ENCODE data around the gene C2orf69. TPM values are rescaled to one million over a fixed set of nuclear protein-coding genes. Genes with fewer than 3 reads are reported as not detected.

The C2orf69 gene
- polyA plus RNA-seq, 4 donors: 12.1 to 16.1 (median 13.7) TPM

DNA sequence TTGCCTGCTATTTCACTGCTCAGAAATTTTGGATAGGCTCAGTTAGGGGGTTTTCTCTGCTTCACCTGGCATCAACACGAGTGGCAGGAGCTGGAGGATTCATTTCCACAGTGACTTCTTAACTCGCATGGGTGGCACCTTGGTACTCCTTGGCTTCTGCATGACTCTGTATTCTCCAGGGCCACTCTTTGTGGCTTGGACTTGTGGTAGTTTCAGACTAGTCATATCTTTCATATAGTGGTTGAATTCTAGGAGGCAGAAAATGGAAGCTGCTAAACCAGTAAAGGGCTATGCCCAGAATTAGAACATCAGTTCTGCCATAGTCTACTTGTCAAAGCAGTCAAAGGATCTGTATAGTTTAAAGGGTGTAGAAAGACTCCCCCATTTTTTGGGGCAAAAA, 51.1 kb downstream of the C2orf69 start:
- DNase-seq (ENCODE audit: low read depth in 4 of 4, low spot score in 3 of 4): no peak

DNA sequence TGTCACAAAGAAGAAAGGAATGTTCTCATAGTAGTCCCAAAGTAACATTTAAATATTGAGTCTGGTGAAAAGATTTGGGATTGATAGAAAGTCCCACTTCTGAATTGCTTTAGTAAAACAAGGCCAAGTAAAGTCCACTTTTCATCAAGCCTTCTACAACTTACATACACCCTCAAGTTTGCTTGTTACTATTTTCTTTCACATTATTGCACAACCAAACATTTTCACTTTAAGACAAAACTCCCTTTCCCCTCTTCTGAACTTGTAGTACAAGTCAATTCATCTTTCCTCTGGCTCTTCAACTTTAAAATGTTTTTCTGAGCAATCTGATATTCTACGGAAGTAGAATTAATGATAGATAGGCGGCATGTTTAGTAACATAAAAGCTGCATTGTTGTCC, 55.3 kb downstream of the C2orf69 start:
- no peak for DNase-seq (ENCODE audit: low read depth in 4 of 4, low spot score in 3 of 4)

DNA sequence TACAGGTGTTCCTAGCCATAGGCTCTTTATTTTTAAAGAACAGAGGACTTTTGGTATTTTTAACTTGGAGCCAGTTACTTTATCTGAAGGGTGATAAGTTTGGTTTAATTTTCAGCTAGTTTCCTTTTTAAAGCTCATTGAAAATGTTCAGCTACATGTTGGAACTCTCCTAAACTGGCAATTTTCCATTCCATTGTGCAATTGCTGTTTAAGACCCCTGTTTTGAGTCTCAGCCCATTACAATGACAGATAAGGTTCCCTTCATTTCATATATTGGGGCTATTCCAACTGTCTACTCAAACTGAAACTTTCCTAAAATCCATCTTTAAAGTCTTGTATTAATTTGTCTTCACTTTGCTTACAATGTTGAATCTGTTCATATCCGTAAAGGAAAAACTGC, 55.9 kb downstream of the C2orf69 start:
- DNase-seq (ENCODE audit: low read depth in 4 of 4, low spot score in 3 of 4): no peak

DNA sequence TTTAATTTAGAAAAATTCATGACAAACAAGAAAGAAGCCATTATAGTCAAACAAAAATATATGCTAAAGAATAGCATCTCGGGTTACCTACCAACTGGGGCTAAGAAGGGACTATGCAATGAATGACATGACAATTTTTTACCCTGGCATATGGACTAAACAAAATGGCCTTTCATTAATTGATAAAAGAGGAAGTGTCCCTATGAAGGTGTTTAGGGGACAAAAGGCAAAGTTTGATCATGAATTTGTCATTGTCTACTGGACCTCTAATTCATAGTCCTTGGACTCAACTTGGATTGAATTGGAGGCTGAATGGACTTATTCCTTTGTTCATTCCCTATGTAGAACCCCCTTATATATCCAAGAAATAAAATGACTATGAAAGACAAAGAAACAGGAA, 57.0 kb downstream of the C2orf69 start:
- no peak for DNase-seq (ENCODE audit: low read depth in 4 of 4, low spot score in 3 of 4)

- DNase-seq (ENCODE audit: low read depth in 4 of 4, low spot score in 3 of 4): no peak
Measured at GRCh38 chr2:199972088-199972626, 61.1 kb downstream of the C2orf69 start.

DNA sequence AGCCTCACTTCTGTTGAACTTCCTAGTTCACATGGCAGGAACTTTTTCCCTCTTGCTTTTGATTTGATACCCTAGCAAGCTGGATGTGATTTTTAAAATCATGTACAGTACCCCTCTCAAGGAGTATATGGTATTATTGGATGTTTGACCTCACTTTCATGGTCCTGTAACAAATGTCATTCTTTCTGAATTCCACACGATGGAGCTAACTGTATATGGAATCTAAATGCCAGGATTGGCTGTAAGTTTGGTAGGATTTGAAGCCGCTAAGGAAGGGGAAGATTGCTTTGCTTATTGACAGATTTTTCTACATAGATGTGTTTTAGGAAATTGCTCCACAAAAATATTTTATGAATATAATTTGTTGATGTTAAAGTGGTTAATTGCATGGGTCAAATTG, 62.6 kb downstream of the C2orf69 start:
- no peak for DNase-seq (ENCODE audit: low read depth in 4 of 4, low spot score in 3 of 4)

- no peak for DNase-seq (ENCODE audit: low read depth in 4 of 4, low spot score in 3 of 4)
Measured at GRCh38 chr2:199975273-199975895, 64.3 kb downstream of the C2orf69 start.

Other genes starting within 250 kb of the C2orf69 start
- 1 to 10 TPM in 2 of 4 donors, under 1 TPM in 2; 0.11 to 1.5 (median 0.95) TPM for gene FTCDNL1, start 60.1 kb upstream of the C2orf69 start, polyA plus RNA-seq (ENCODE audit: insufficient read length in 4 of 4)
- 10 to 100 TPM in 3 of 4 donors, 1 to 10 TPM in 1; 9.8 to 19.9 (median 14.7) TPM for gene TYW5, start 44.2 kb downstream of the C2orf69 start, polyA plus RNA-seq (ENCODE audit: insufficient read length in 4 of 4)
- gene MAIP1, start 44.3 kb downstream of the C2orf69 start, polyA plus RNA-seq (ENCODE audit: insufficient read length in 4 of 4): 10 to 100 TPM; 23.8 to 34.9 (median 32.7) TPM

Data from left renal pelvis (tissue), 4 donors.